ENCODE measurements around the gene FGFR2. TPM values are rescaled to one million over a fixed set of nuclear protein-coding genes. Genes with fewer than 3 reads are reported as not detected.

Gene FGFR2
- total and polyA plus RNA-seq, 9 of the 15 experiments (the other 6 are each of a cell fraction or from before 2014, with no cell fraction given), result 0.20 TPM; not detected in 8

- TF ChIP-seq EP300 (IDR thresholded peaks at IDR 0.05; ENCODE audit: low read length), result no peak
- no peak for TF ChIP-seq MYBL2 (IDR thresholded peaks at IDR 0.05; ENCODE audit: low read depth)
- TF ChIP-seq MYBL2 (CRISPR knock-in tag; IDR thresholded peaks at IDR 0.05; ENCODE audit: borderline replicate concordance), result no peak
- TF ChIP-seq STAT5A (IDR thresholded peaks at IDR 0.05; ENCODE audit: borderline replicate concordance, low read length), result no peak
- TF ChIP-seq NFIX (CRISPR knock-in tag; IDR thresholded peaks at IDR 0.05; ENCODE audit: low read depth), result no peak
- no peak for TF ChIP-seq DDX20 (tag; IDR thresholded peaks at IDR 0.05; ENCODE audit: low read depth)
- no peak for TF ChIP-seq RFX1 (IDR thresholded peaks at IDR 0.05)
- Histone ChIP-seq H3K4me3 (no peak overlapping the region), H3K79me2 (ENCODE audit: control insufficient read depth, insufficient read depth, low read length) (no peaks in the 10 kb centered on the region), H4K20me1 (replicated peaks; ENCODE audit: control insufficient read depth, insufficient read depth, low read length) (no peaks in the 10 kb centered on the region), H2AFZ (ENCODE audit: low read depth, low read length) (no peak overlapping the region), H3K9me3 (replicated peaks; ENCODE audit: control insufficient read depth, insufficient read depth, low read depth, low read length) (no peaks in the 10 kb centered on the region), H3K36me3 (ENCODE audit: control insufficient read depth, insufficient read depth, low read length) (no peaks in the 10 kb centered on the region), H3K4me1 (replicated peaks in 1 of 2; ENCODE audit: control insufficient read depth in 2 of 2, insufficient read depth in 2 of 2, low read length in 2 of 2) (no peaks in the 10 kb centered on the region), H3K9me1 (ENCODE audit: control insufficient read depth, insufficient read depth, low read length) (no peaks in the 10 kb centered on the region), H3K27ac (ENCODE audit: extremely low read depth, low read depth, low read length) (no peak overlapping the region), H3K9ac (ENCODE audit: insufficient read depth in 1 of 2, low read depth in 2 of 2, low read length in 2 of 2) (no peak overlapping the region), H3K4me2 (ENCODE audit: insufficient read depth, low read length) (no peak overlapping the region), H3K27me3 (ENCODE audit: control insufficient read depth in 2 of 2, insufficient read depth in 2 of 2, low read length in 2 of 2) (peaks cover 0 to 6% of the 10 kb centered on the region in 2 experiments; a peak in 1 of 5 replicates)
- in situ Hi-C loops (cut with MboI), result no loop called here
- CTCF ChIA-PET (ENCODE audit: low intra/inter-chr PET ratio), result no interaction called here
- FAIRE-seq, result no peak
- intact Hi-C loops (cut with micrococcal nuclease), result no loop called here
- BruUV-seq (replicated peaks), result no TSS peak
- WGBS (ENCODE audit: insufficient coverage, low coverage, missing lambda C conversion rate), result 0% methylated on average over 2 of the region's 2 CpGs
- DNase-seq (ENCODE audit: extremely low read depth in 1 of 4, low spot score in 3 of 4), result no peak
- POLR2A ChIA-PET, result no interaction called here
- ATAC-seq, result no peak
These were observed 46.3 kb upstream of the FGFR2 start for GRCh38 chr10:121644501-121644900.

- no peak for FAIRE-seq
- 7% methylated on average over 3 of the region's 3 CpGs for WGBS (ENCODE audit: insufficient coverage, low coverage, missing lambda C conversion rate)
- Histone ChIP-seq H3K9me3 (replicated peaks; ENCODE audit: control insufficient read depth, insufficient read depth, low read depth, low read length) (no peaks in the 10 kb centered on the region), H2AFZ (ENCODE audit: low read depth, low read length) (no peak overlapping the region), H3K4me2 (ENCODE audit: insufficient read depth, low read length) (no peak overlapping the region), H3K9ac (ENCODE audit: insufficient read depth in 1 of 2, low read depth in 2 of 2, low read length in 2 of 2) (no peak overlapping the region), H3K9me1 (ENCODE audit: control insufficient read depth, insufficient read depth, low read length) (no peaks in the 10 kb centered on the region), H3K36me3 (ENCODE audit: control insufficient read depth, insufficient read depth, low read length) (no peaks in the 10 kb centered on the region), H3K4me3 (no peak overlapping the region), H3K79me2 (ENCODE audit: control insufficient read depth, insufficient read depth, low read length) (no peaks in the 10 kb centered on the region), H3K27ac (ENCODE audit: extremely low read depth, low read depth, low read length) (no peak overlapping the region), H4K20me1 (replicated peaks; ENCODE audit: control insufficient read depth, insufficient read depth, low read length) (no peaks in the 10 kb centered on the region), H3K4me1 (replicated peaks in 1 of 2; ENCODE audit: control insufficient read depth in 2 of 2, insufficient read depth in 2 of 2, low read length in 2 of 2) (no peaks in the 10 kb centered on the region), H3K27me3 (ENCODE audit: control insufficient read depth in 2 of 2, insufficient read depth in 2 of 2, low read length in 2 of 2) (peaks cover 0 to 6% of the 10 kb centered on the region in 2 experiments; a peak in 1 of 5 replicates)
- DNase-seq (ENCODE audit: extremely low read depth in 1 of 4, low spot score in 3 of 4), result no peak
- CTCF ChIA-PET (ENCODE audit: low intra/inter-chr PET ratio), result no interaction called here
- POLR2A ChIA-PET, result no interaction called here
- no peak for ATAC-seq
- intact Hi-C loops (cut with micrococcal nuclease), result no loop called here
- no TSS peak for BruUV-seq (replicated peaks)
- in situ Hi-C loops (cut with MboI), result no loop called here
- TF ChIP-seq, protein P1, sequence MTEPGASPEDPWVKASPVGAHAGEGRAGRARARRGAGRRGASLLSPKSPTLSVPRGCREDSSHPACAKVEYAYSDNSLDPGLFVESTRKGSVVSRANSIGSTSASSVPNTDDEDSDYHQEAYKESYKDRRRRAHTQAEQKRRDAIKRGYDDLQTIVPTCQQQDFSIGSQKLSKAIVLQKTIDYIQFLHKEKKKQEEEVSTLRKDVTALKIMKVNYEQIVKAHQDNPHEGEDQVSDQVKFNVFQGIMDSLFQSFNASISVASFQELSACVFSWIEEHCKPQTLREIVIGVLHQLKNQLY (CRISPR knock-in tag; conservative IDR thresholded peaks at IDR 0.05), result no peak
- TF ChIP-seq AFF4 (CRISPR knock-in tag; IDR thresholded peaks at IDR 0.05) (no peak), RBM15 (IDR thresholded peaks at IDR 0.05; ENCODE audit: insufficient read depth, low read length) (no peak), SAFB (IDR thresholded peaks at IDR 0.05; ENCODE audit: borderline replicate concordance, low read depth, low read length) (no peak), SRSF9 (IDR thresholded peaks at IDR 0.05; ENCODE audit: borderline replicate concordance, low read depth, low read length) (no peak)
These were observed 42.0 kb upstream of the FGFR2 start for GRCh38 chr10:121640266-121640665.
